ENCODE data around the gene HTN3.
"Not testable (repeated sequence)": the region's sequence is repeated elsewhere in the genome, so short reads cannot be mapped to it uniquely, and the experiment has no call there.

The HTN3 gene

GRCh38 chr4:70028159-70028558, at the start of gene HTN3:
Gene HTN3, plus strand, starts transcription at chr4:70028459. Its CDS starts 2,282 bp downstream, at chr4:70030741.
- not testable (repeated sequence) for DNase-seq

DNA sequence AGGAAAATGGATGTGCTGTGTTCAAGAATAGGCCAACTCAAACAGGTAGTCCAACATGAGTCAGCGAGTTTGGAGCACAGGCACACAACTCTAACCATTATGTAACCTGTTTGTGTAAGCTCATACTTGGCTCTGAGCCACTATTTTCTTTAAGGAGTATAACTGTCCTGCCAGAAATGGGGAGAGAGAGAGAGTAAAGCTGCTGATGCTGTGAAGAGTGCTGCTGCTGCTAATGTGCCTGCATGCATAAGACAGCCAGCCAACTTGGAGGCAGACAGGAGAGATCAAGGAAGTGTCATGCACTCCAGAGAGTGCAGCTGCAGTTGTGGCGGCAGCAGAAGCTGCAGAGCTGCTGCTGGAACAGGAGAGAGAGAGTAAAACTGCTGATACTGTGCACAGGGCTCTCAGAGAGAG, 44.2 kb upstream of the HTN3 start:
- DNase-seq, result no peak

- no peak for DNase-seq
Measured at GRCh38 chr4:69986663-69987062, 41.6 kb upstream of the HTN3 start.

DNA sequence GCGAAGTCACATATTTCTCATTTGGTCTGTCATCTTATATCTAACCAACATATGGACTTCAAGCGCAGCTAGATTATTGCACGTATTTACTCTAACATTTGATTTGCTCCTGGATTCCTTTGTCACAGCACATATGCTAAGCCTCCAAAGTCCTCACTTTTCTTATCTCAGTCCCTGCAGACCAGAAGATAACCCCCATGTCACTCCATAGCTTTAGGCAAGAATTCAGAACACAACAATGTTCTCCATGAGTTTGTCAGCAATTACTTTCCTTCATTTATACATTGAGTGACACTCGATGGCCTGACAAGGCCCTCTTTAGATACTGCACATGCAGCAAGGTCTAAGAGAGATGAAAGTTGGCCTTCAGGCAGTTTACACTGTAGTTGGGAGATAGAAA, 37.2 kb upstream of the HTN3 start:
- no peak for DNase-seq

DNA sequence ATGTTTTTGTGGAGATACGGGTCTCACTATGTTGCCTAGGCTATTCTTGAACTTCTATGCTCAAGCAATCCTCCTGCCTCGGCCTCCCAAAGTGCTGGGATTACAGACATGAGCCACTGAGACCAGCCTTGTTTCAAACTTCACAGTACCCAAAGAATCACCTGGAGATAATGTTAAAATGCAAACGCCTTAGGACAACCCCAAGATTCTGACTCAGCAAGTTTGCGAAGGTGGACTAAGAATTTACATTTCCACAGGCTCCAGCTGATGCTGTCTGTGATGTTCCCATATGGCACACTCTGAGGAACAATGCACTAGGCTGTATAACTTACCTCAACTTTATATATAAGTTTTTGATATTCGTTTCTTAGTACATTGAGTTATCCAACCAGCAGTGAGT, 33.5 kb upstream of the HTN3 start:
- no peak for DNase-seq

DNA sequence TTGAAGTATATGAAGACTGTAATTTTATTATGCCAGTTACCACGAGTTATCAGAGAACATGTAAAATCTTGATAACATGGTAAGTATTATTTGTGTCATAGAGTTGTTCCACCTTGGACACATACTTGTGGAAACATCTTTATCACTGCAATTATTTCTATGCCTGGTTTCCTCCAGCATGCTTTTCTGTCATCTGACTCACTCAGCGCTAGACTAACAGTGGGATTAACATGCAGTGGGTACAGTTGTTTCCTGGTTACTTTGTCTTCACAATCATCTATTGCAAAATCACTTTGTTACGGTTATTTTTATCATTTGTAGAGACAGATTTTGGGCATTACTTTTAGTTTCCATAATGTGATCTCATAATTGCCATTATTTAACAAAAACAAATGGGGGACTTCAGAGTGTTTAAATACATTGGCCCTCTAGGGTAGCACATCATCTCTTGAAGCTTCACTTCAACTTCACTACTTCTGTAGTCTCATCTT, 32.7 kb upstream of the HTN3 start, which contains the start of gene STATH:
Gene STATH (plus strand): TSS at position 441 of the 491 bp plus-strand sequence. CDS start 2,472 bp downstream, outside the sequence.
- DNase-seq, result no peak

- no peak for DNase-seq
Measured at GRCh38 chr4:69999420-69999819, 28.8 kb upstream of the HTN3 start.

DNA sequence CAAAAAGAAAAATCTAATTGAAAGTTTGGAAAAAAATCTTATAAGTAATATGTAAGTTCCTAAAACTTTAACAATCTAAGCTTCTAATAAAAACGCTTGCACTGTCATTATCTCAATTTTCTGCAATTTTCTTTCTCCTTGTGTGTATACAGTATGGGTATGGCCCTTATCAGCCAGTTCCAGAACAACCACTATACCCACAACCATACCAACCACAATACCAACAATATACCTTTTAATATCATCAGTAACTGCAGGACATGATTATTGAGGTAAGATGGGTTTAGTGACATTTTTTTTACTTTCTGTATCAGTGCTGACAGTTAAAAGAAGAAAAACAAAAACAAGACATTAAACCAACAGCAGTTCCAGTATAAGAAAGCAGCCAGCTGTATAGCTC, 27.5 kb upstream of the HTN3 start:
- no peak for DNase-seq

GRCh38 chr4:70002507-70002906, 25.8 kb upstream of the HTN3 start:
- no peak for DNase-seq

DNA sequence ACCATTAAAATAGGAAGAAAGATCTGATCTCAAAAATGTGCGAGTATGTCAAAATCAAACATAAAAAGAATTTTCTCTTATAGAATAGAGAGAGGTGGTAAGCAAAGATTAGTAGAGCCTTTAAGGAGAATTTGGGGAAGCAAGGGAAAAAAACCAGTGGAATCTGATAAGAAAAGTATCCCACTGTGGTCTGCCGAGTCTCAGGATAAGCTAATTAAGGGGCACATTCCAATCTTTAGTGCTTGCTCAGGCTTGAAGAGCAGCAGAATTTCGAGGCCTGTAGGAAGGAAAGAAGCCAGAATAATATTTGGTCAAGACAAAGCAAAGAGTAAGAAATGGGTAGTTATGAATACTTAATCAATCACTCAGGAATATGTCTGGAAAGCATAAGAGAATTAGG, 19.5 kb upstream of the HTN3 start:
- no peak for DNase-seq

DNA sequence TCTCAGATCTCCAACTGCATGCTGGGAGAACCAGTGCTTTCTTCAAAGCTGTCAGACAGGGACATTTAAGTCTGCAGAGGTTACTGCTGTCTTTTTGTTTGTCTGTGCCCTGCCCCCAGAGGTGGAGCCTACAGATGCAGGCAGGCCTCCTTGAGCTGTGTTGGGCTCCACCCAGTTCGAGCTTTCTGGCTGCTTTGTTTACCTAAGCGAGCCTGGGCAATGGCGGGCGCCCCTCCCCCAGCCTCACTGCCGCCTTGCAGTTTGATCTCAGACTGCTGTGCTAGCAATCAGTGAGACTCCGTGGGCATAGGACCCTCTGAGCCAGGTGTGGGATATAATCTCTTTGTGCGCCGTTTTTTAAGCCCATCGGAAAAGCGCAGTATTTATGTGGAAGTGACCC, 9.3 kb upstream of the HTN3 start:
- DNase-seq, result not testable (repeated sequence)

GRCh38 chr4:70023218-70023617, 5.0 kb upstream of the HTN3 start:
- DNase-seq, result no peak

DNA sequence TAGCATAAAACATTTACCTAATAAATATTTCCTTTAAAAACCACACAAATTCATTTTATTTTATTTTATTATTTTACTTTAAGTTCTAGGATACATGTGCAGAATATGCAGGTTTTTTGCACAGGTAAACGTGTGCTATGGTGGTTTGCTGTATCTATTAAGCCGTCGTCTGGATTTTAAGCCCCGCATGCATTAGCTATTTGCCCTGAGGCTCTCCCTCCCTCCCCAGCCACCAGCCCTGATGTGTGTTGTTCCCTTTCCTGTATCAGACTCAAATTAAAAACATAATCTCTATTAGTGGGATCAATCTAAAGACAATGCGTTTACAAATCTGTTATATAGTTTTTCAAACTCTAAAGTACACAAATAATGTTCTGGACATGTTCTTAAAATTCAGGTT, 1.2 kb upstream of the HTN3 start:
- no peak for DNase-seq

- not testable (repeated sequence) for DNase-seq
Measured at GRCh38 chr4:70037559-70037958, 9.3 kb downstream of the HTN3 start.

GRCh38 chr4:70039928-70040327, 11.7 kb downstream of the HTN3 start:
- not testable (repeated sequence) for DNase-seq

- no peak for DNase-seq
Measured at GRCh38 chr4:70041652-70042286, 13.5 kb downstream of the HTN3 start.

DNA sequence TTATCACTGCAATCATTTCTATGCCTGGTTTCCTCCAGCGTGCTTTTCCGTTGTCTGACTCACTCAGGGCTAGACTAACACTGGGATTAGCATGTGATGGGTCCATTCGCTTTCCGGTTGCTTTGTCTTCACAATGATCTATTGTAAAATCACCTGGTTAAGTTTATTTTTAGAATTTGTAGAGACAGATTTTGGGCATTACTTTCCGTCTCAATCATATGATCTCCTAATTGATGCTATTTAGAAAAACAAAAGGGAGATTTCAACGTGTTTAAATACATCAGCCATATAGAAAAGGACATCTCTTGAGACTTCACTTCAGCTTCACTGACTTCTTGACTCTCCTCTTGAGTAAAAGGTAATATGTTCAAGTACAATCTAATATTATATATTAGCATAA, 21.9 kb downstream of the HTN3 start, which contains the start of gene HTN1:
Gene HTN1 (plus strand): TSS at position 301 of the 400 bp plus-strand sequence. CDS start 2,639 bp downstream, outside the sequence.
- not testable (repeated sequence) for DNase-seq

DNA sequence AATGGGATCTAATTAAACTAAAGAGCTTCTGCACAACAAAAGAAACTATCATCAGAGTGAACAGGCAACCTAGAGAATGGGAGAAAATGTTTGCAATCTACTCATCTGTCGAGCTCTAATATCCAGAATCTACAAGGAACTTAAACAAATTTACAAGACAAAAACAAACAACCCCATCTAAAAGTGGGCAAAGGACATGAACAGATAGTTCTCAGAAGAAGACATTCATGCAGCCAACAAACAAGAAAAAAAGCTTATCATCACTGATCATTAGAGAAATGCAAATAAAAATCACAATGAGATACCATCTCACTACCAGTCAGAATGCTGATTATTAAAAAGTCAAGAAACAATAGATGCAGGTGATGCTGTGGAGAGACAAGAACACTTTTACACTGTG, 28.3 kb downstream of the HTN3 start:
- not testable (repeated sequence) for DNase-seq

- DNase-seq, result no peak
Measured at GRCh38 chr4:70057651-70058050, 29.4 kb downstream of the HTN3 start.

DNA sequence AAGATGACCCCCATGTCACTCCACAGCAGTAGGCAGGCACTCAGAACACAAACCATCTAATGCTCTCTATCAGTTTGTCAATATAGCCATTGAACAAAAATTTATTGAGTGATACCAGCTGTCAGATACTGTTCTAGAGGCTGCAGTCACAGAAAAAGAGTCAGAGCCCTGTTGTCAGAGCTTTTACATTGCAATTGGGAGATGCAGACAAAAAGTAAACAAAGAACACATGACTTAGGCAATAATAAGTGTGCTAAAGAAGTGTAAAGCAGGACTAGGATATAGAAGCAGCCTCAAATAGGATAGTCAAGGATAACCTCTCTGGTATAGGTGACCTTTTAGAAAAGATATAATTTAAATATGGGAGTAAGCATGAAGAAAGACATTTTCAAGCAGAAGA, 30.9 kb downstream of the HTN3 start:
- no peak for DNase-seq

DNA sequence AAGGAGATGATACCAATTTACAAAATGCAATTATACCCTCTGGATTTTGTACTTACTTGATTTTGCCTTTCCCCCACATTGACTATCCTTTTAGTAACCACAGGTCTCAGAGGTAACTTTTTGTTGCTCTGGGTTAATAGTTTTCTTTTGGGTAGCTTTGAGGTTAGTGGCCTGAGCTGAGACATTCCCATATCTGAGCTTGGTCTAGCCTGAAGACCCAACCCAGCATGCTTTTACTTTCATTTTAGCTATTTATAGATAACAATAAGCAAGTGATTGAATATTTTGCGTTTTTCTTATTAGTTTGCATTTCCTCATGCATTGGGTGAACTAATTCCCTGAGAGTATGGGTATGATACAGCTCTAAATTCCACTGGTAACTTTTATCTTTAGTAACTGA, 33.7 kb downstream of the HTN3 start:
- DNase-seq, result no peak

DNA sequence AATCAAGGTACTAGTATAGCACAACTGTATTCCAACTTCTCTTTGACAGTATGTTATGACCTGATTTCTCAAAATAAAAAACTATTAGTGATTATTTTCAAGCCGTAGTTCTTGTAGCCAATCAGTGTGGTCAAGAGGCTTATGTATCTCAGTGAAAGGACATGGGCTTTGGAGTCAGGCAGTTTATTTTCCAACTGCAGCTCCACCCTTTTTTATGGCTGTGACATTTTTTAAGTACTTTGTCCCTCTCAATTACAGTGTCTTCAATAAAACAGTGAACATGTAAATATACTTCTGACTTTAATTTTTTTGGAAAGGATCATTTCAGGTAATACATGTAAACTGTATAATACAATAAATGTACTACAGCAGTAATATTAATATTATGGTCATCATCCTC, 51.9 kb downstream of the HTN3 start:
- no peak for DNase-seq

All from CD4-positive, alpha-beta T cell treated with Interleukin-12 subunit alpha and Interleukin-12 subunit beta, for 1 hour (primary cell).